ENCODE data around the gene C10orf62.
"Not testable (repeated sequence)": the region's sequence is repeated elsewhere in the genome, so short reads cannot be mapped to it uniquely, and the experiment has no call there.

C10orf62 gene

GRCh38 chr10:97589479-97589878, at the start of gene C10orf62:
Gene C10orf62 (plus strand): TSS chr10:97589721. CDS start chr10:97589898, 177 bp downstream.
- DNase-seq (no peak), ATAC-seq (no peak)
- H3K4me3 Mint-ChIP-seq: peak within 1 kb of the TSS in 1 of 2 donors; percentile 24
- H3K4me1 Mint-ChIP-seq: peaks cover 9% of the 10 kb centered on the region
- H3K9me3 Mint-ChIP-seq: no peaks in the 10 kb centered on the region
- H3K27ac Mint-ChIP-seq: peak within 1 kb of the TSS in 1 of 2 donors; percentile 50
- H3K27me3 Mint-ChIP-seq: no peaks in the 10 kb centered on the region

GRCh38 chr10:97540669-97541500, 48.6 kb upstream of the C10orf62 start:
- H3K27ac Mint-ChIP-seq: no peak overlapping the region
- DNase-seq (no peak), ATAC-seq (no peak)
- no peaks in the 10 kb centered on the region for H3K27me3 Mint-ChIP-seq
- peaks cover 24% of the 10 kb centered on the region for H3K4me1 Mint-ChIP-seq
- no peak overlapping the region for H3K4me3 Mint-ChIP-seq
- H3K9me3 Mint-ChIP-seq: no peaks in the 10 kb centered on the region

GRCh38 chr10:97542169-97543024, 47.1 kb upstream of the C10orf62 start:
- Mint-ChIP-seq H3K4me3 (peak overlapping the region; percentile 5 to 71), H3K9me3 (no peaks in the 10 kb centered on the region), H3K27ac (peak overlapping the region; percentile 54 to 92), H3K4me1 (peaks cover 24% of the 10 kb centered on the region), H3K27me3 (no peaks in the 10 kb centered on the region)
- DNase-seq (peak; percentile 9 to 18), ATAC-seq (peak; percentile 53)

- DNase-seq: peak; percentile 26 to 50
- H3K4me1 Mint-ChIP-seq: peaks cover 24% of the 10 kb centered on the region
- peak overlapping the region in 1 of 2 donors; percentile 81 for H3K27ac Mint-ChIP-seq
- H3K4me3 Mint-ChIP-seq: peak overlapping the region; percentile 27 to 71
- ATAC-seq: peak; percentile 88
- no peaks in the 10 kb centered on the region for H3K9me3 Mint-ChIP-seq
- H3K27me3 Mint-ChIP-seq: no peaks in the 10 kb centered on the region
These were observed 46.4 kb upstream of the C10orf62 start for GRCh38 chr10:97543025-97543546.

- no peak overlapping the region for H3K27ac Mint-ChIP-seq
- H3K9me3 Mint-ChIP-seq: no peaks in the 10 kb centered on the region
- DNase-seq (no peak), ATAC-seq (no peak)
- H3K4me3 Mint-ChIP-seq: no peak overlapping the region
- no peaks in the 10 kb centered on the region for H3K27me3 Mint-ChIP-seq
- peaks cover 27% of the 10 kb centered on the region for H3K4me1 Mint-ChIP-seq
These were observed 42.9 kb upstream of the C10orf62 start for GRCh38 chr10:97546456-97547270.

- no peak overlapping the region for H3K27ac Mint-ChIP-seq
- no peak overlapping the region for H3K4me3 Mint-ChIP-seq
- peaks cover 21% of the 10 kb centered on the region for H3K4me1 Mint-ChIP-seq
- H3K27me3 Mint-ChIP-seq: no peaks in the 10 kb centered on the region
- DNase-seq: no peak
- no peak for ATAC-seq
- H3K9me3 Mint-ChIP-seq: no peaks in the 10 kb centered on the region
These were observed 42.3 kb upstream of the C10orf62 start for GRCh38 chr10:97547271-97547600.

GRCh38 chr10:97547962-97548361, 41.6 kb upstream of the C10orf62 start:
- H3K27ac Mint-ChIP-seq: no peak overlapping the region
- ATAC-seq (no peak), DNase-seq (no peak)
- H3K9me3 Mint-ChIP-seq: no peaks in the 10 kb centered on the region
- no peaks in the 10 kb centered on the region for H3K27me3 Mint-ChIP-seq
- H3K4me1 Mint-ChIP-seq: peaks cover 14% of the 10 kb centered on the region
- H3K4me3 Mint-ChIP-seq: no peak overlapping the region

- Mint-ChIP-seq H3K4me1 (peaks cover 10% of the 10 kb centered on the region), H3K4me3 (no peak overlapping the region), H3K27me3 (no peaks in the 10 kb centered on the region), H3K9me3 (no peaks in the 10 kb centered on the region), H3K27ac (no peak overlapping the region)
- no peak for DNase-seq
- no peak for ATAC-seq
These were observed 40.6 kb upstream of the C10orf62 start for GRCh38 chr10:97548828-97549455.

GRCh38 chr10:97549587-97550322, 39.8 kb upstream of the C10orf62 start:
- H3K4me1 Mint-ChIP-seq: peaks cover 10% of the 10 kb centered on the region
- no peaks in the 10 kb centered on the region for H3K9me3 Mint-ChIP-seq
- ATAC-seq: no peak
- DNase-seq: no peak
- H3K27ac Mint-ChIP-seq: no peak overlapping the region
- H3K4me3 Mint-ChIP-seq: no peak overlapping the region
- no peaks in the 10 kb centered on the region for H3K27me3 Mint-ChIP-seq

GRCh38 chr10:97550336-97551149, 39.0 kb upstream of the C10orf62 start:
- no peak for ATAC-seq
- no peak overlapping the region for H3K4me3 Mint-ChIP-seq
- H3K27me3 Mint-ChIP-seq: no peaks in the 10 kb centered on the region
- peak overlapping the region in 1 of 2 donors; percentile 66 for H3K27ac Mint-ChIP-seq
- H3K4me1 Mint-ChIP-seq: peaks cover 10% of the 10 kb centered on the region
- no peak for DNase-seq
- no peaks in the 10 kb centered on the region for H3K9me3 Mint-ChIP-seq

- Mint-ChIP-seq H3K4me1 (peaks cover 10% of the 10 kb centered on the region), H3K4me3 (no peak overlapping the region), H3K27ac (no peak overlapping the region), H3K9me3 (no peaks in the 10 kb centered on the region), H3K27me3 (no peaks in the 10 kb centered on the region)
- no peak for ATAC-seq
- DNase-seq: no peak
These were observed 38.2 kb upstream of the C10orf62 start for GRCh38 chr10:97551271-97551670.

- DNase-seq: peak; percentile 54 to 55
- Mint-ChIP-seq H3K27ac (no peak overlapping the region), H3K4me3 (no peak overlapping the region), H3K4me1 (peaks cover 10% of the 10 kb centered on the region), H3K27me3 (no peaks in the 10 kb centered on the region), H3K9me3 (no peaks in the 10 kb centered on the region)
- peak; percentile 95 for ATAC-seq
These were observed 35.9 kb upstream of the C10orf62 start for GRCh38 chr10:97553575-97554031.

- not testable (repeated sequence) for H3K4me3 Mint-ChIP-seq, H3K27me3 Mint-ChIP-seq, H3K27ac Mint-ChIP-seq, DNase-seq, ATAC-seq, H3K9me3 Mint-ChIP-seq, H3K4me1 Mint-ChIP-seq
These were observed 35.2 kb upstream of the C10orf62 start for GRCh38 chr10:97554336-97554735.
